Neuronal stem cell (in vitro differentiated cells): Measurements from ENCODE around the gene MDM2.
"Not testable (repeated sequence)": the region's sequence is repeated elsewhere in the genome, so short reads cannot be mapped to it uniquely, and the experiment has no call there.

Source experiments
- DNase-seq: peaks from one replicate; pipeline ENCODE4 v3.0.0-alpha.2; 2013; ENCODE audit warnings: low spot score
- H2AFZ ChIP-seq: one replicate; pipeline ENCODE4 v1.6.1; 2013; ENCODE audit warnings: mild to moderate bottlenecking, low read length, inconsistent platforms
- H2AK5ac ChIP-seq: 2 replicates; pipeline ENCODE4 v1.6.1; 2013; ENCODE audit warnings: low read depth, mild to moderate bottlenecking, inconsistent platforms, low read length, moderate library complexity, mixed read lengths
- H2BK120ac ChIP-seq: 2 replicates; pipeline ENCODE4 v1.6.1; 2013; ENCODE audit warnings: low read depth, mild to moderate bottlenecking, inconsistent platforms, low read length, moderate library complexity, mixed read lengths
- H2BK12ac ChIP-seq: one replicate; pipeline ENCODE4 v1.6.1; 2013; ENCODE audit warnings: low read length, inconsistent platforms
- H2BK15ac ChIP-seq: 2 replicates; pipeline ENCODE4 v1.6.1; 2013; ENCODE audit warnings: mild to moderate bottlenecking, low read length, inconsistent platforms, mixed read lengths
- H2BK5ac ChIP-seq: one replicate; pipeline ENCODE4 v1.6.1; 2013; ENCODE audit warnings: inconsistent platforms, mild to moderate bottlenecking, low read length, moderate library complexity
- H3K14ac ChIP-seq: one replicate; pipeline ENCODE4 v1.6.1; 2013; ENCODE audit warnings: low read length, inconsistent platforms
- H3K18ac ChIP-seq: 2 replicates; pipeline ENCODE4 v1.6.1; 2013; ENCODE audit warnings: low read length, inconsistent platforms
- H3K23ac ChIP-seq: 2 replicates; pipeline ENCODE4 v1.6.1; 2013; ENCODE audit warnings: low read depth, mild to moderate bottlenecking, mixed read lengths, low read length, inconsistent platforms; ENCODE audit not compliant: poor library complexity
- H3K27ac ChIP-seq: replicated peaks from 3 replicates; pipeline ENCODE4 v1.5.1; 2013; ENCODE audit warnings: low read length, inconsistent platforms
- H3K27me3 ChIP-seq, 3 experiments: 2 replicates each; pipeline ENCODE4 v1.6.1; 2013; ENCODE audit warnings: low read length in 3 of 3, mild to moderate bottlenecking in 2 of 3, inconsistent platforms in 1 of 3, low read depth in 1 of 3, mixed read lengths in 1 of 3, moderate library complexity in 1 of 3; ENCODE audit not compliant: control insufficient read depth in 3 of 3, insufficient read depth in 3 of 3
- H3K36me3 ChIP-seq, 2 donors: replicated peaks in 1 of 2; 2 replicates each; pipeline ENCODE4 v1.6.1; 2013; ENCODE audit warnings: low read length in 2 of 2; ENCODE audit not compliant: control insufficient read depth in 2 of 2, insufficient read depth in 2 of 2
- H3K4ac ChIP-seq: 2 replicates; pipeline ENCODE4 v1.6.1; 2013; ENCODE audit warnings: inconsistent platforms, mild to moderate bottlenecking, low read length, moderate library complexity
- H3K4me1 ChIP-seq, 2 donors: 1 replicate in 1 of 2; 2 replicates in 1 of 2; pipeline ENCODE4 v1.6.1; 2013; ENCODE audit warnings: low read length in 2 of 2, low read depth in 1 of 2; ENCODE audit not compliant: control insufficient read depth in 2 of 2, insufficient read depth in 1 of 2
- H3K4me2 ChIP-seq: one replicate; pipeline ENCODE4 v1.6.1; 2013; ENCODE audit warnings: mild to moderate bottlenecking, low read length, inconsistent platforms; ENCODE audit not compliant: insufficient read depth, poor library complexity, severe bottlenecking
- H3K4me3 ChIP-seq, 2 donors: 2 replicates each; pipeline ENCODE4 v1.5.1; 2013; ENCODE audit warnings: low read length in 2 of 2, mild to moderate bottlenecking in 2 of 2, inconsistent platforms in 1 of 2, moderate library complexity in 1 of 2
- H3K79me1 ChIP-seq: one replicate; pipeline ENCODE4 v1.6.1; 2013; ENCODE audit warnings: low read depth, mild to moderate bottlenecking, inconsistent platforms, low read length, moderate library complexity
- H3K9ac ChIP-seq: one replicate; pipeline ENCODE4 v1.6.1; 2013; ENCODE audit warnings: mild to moderate bottlenecking, low read depth, low read length, inconsistent platforms; ENCODE audit not compliant: poor library complexity
- H3K9me3 ChIP-seq, 2 donors: replicated peaks in 1 of 2; 2 replicates each; pipeline versions ENCODE3 to v1.6.1; 2013; ENCODE audit warnings: low read length in 2 of 2, mild to moderate bottlenecking in 2 of 2, inconsistent platforms in 1 of 2, low read depth in 1 of 2, mixed read lengths in 1 of 2, moderate library complexity in 1 of 2; ENCODE audit not compliant: control insufficient read depth in 2 of 2, insufficient read depth in 1 of 2
- H4K8ac ChIP-seq: one replicate; pipeline ENCODE4 v1.6.1; 2013; ENCODE audit warnings: low read depth, mild to moderate bottlenecking, inconsistent platforms, low read length, moderate library complexity
- H4K91ac ChIP-seq: one replicate; pipeline ENCODE4 v1.6.1; 2013; ENCODE audit warnings: low read length, low read depth, mild to moderate bottlenecking, inconsistent platforms; ENCODE audit not compliant: poor library complexity
- WGBS, 2 donors: extraction: QIAGEN DNeasy Blood & Tissue Kit; methylation state at CpG; one replicate each; pipeline ENCODE4 v1.1.7; 2013; ENCODE audit warnings: missing lambda C conversion rate in 2 of 2, mixed read lengths in 1 of 2; ENCODE audit not compliant: insufficient read length in 2 of 2, insufficient replicate concordance in 1 of 2; ENCODE audit errors: extremely low coverage in 2 of 2; 5-methylcytosine and 5-hydroxymethylcytosine counted together

MDM2 gene

GRCh38 chr12:68804657-68805591 lies 3.1 kb upstream of the MDM2 start:
- H2AFZ ChIP-seq, result no peak overlapping the region
- peak overlapping the region; percentile 29 for H3K18ac ChIP-seq
- DNase-seq, result no peak
- WGBS, 2 donors, result 100% methylated on average over 2 of the region's 32 CpGs; no CpG with 5 or more reads in 1 of the 2 donors
- peaks cover 0 to 8% of the 10 kb centered on the region in 2 donors for H3K36me3 ChIP-seq
- H3K23ac ChIP-seq, result peak overlapping the region; percentile 61
- H2BK15ac ChIP-seq, result no peak overlapping the region
- no peak overlapping the region for H4K8ac ChIP-seq
- H3K4me3 ChIP-seq, result no peak overlapping the region
- H2BK120ac ChIP-seq, result no peak overlapping the region
- H3K4me1 ChIP-seq, result peaks cover 0 to 6% of the 10 kb centered on the region in 2 donors
- no peak overlapping the region for H3K14ac ChIP-seq
- H3K4me2 ChIP-seq, result no peak overlapping the region
- peaks cover 2% of the 10 kb centered on the region for H3K79me1 ChIP-seq
- H3K9ac ChIP-seq, result peak overlapping the region; percentile 50
- peak overlapping the region; percentile 41 for H2AK5ac ChIP-seq
- peak overlapping the region; percentile 72 for H2BK5ac ChIP-seq
- no peak overlapping the region for H3K27ac ChIP-seq
- H3K4ac ChIP-seq, result no peak overlapping the region
- no peak overlapping the region for H4K91ac ChIP-seq
- peaks cover 0 to 5% of the 10 kb centered on the region in 2 donors for H3K9me3 ChIP-seq
- no peak overlapping the region for H2BK12ac ChIP-seq
- no peaks in the 10 kb centered on the region for H3K27me3 ChIP-seq

GRCh38 chr12:68805592-68806120 lies 2.3 kb upstream of the MDM2 start:
- Histone ChIP-seq H3K79me1 (peaks cover 2% of the 10 kb centered on the region), H3K9ac (no peak overlapping the region), H2BK120ac (no peak overlapping the region), H2BK12ac (no peak overlapping the region), H3K14ac (no peak overlapping the region), H3K27ac (no peak overlapping the region), H3K4me1 (peaks cover 0 to 6% of the 10 kb centered on the region in 2 donors), H3K27me3 (no peaks in the 10 kb centered on the region), H3K4me2 (no peak overlapping the region), H2AFZ (no peak overlapping the region), H4K8ac (no peak overlapping the region), H3K4ac (no peak overlapping the region), H3K23ac (no peak overlapping the region), H4K91ac (no peak overlapping the region), H2AK5ac (no peak overlapping the region), H3K36me3 (peaks cover 0 to 15% of the 10 kb centered on the region in 2 donors), H2BK5ac (no peak overlapping the region), H2BK15ac (no peak overlapping the region), H3K18ac (no peak overlapping the region), H3K9me3 (peaks cover 0 to 5% of the 10 kb centered on the region in 2 donors), H3K4me3 (no peak overlapping the region)
- WGBS, 2 donors, result no CpG with 5 or more reads among the region's 7 CpGs
- DNase-seq, result no peak

GRCh38 chr12:68806488-68807237 lies 1.3 kb upstream of the MDM2 start:
- Histone ChIP-seq H3K4ac (no peak overlapping the region), H3K4me2 (no peak overlapping the region), H2AFZ (no peak overlapping the region), H2BK12ac (no peak overlapping the region), H2BK15ac (no peak overlapping the region), H3K36me3 (peaks cover 0 to 25% of the 10 kb centered on the region in 2 donors), H3K27me3 (no peaks in the 10 kb centered on the region), H3K14ac (no peak overlapping the region), H2BK120ac (no peak overlapping the region), H2BK5ac (no peak overlapping the region), H3K23ac (no peak overlapping the region), H2AK5ac (no peak overlapping the region), H3K9ac (no peak overlapping the region), H3K9me3 (peaks cover 0 to 5% of the 10 kb centered on the region in 2 donors), H3K18ac (no peak overlapping the region), H3K79me1 (peaks cover 2% of the 10 kb centered on the region), H3K27ac (no peak overlapping the region), H3K4me3 (no peak overlapping the region), H4K91ac (no peak overlapping the region), H3K4me1 (peaks cover 0 to 6% of the 10 kb centered on the region in 2 donors), H4K8ac (no peak overlapping the region)
- no CpG with 5 or more reads among the region's 18 CpGs for WGBS, 2 donors
- DNase-seq, result no peak

GRCh38 chr12:68807274-68807575 lies 752 bp upstream of the MDM2 start:
- H2BK15ac ChIP-seq, H3K14ac ChIP-seq, H3K9me3 ChIP-seq, H4K8ac ChIP-seq, H2BK12ac ChIP-seq, H2AK5ac ChIP-seq, H2BK5ac ChIP-seq, H3K27me3 ChIP-seq, H3K79me1 ChIP-seq, H2BK120ac ChIP-seq, H3K23ac ChIP-seq, H4K91ac ChIP-seq, H3K4ac ChIP-seq, DNase-seq, H3K4me1 ChIP-seq, H3K18ac ChIP-seq, H3K9ac ChIP-seq: not testable (repeated sequence)
- H3K27ac ChIP-seq, result peak overlapping the region; percentile 79
- H3K4me3 ChIP-seq, result peak overlapping the region; percentile 69 to 95
- WGBS, 2 donors, result no CpG with 5 or more reads among the region's 10 CpGs
- peaks cover 0 to 30% of the 10 kb centered on the region in 2 donors for H3K36me3 ChIP-seq
- H3K4me2 ChIP-seq, result peak overlapping the region; percentile 56
- peak overlapping the region; percentile 66 for H2AFZ ChIP-seq
